D341Med (cell line): ENCODE measurements around the gene TSC1.
"Not testable (repeated sequence)": the region's sequence is repeated elsewhere in the genome, so short reads cannot be mapped to it uniquely, and the experiment has no call there.

Experiments
- DNase-seq: peaks from one replicate; pipeline ENCODE4 v3.0.0; 2012; ENCODE audit warnings: low spot score

Gene TSC1

GRCh38 chr9:132944294-132945185 lies at the start of gene TSC1:
Gene TSC1, minus strand, starts transcription at chr9:132944616. Its CDS starts 15,744 bp downstream, at chr9:132928872.
- DNase-seq: peak; percentile 98

GRCh38 chr9:132993511-132993939 lies 49.1 kb upstream of the TSC1 start:
- DNase-seq: peak; percentile 11

- no peak for DNase-seq
Measured at GRCh38 chr9:132991351-132992300, 47.2 kb upstream of the TSC1 start.

- DNase-seq: no peak
Measured at GRCh38 chr9:132990781-132991180, 46.4 kb upstream of the TSC1 start.

- not testable (repeated sequence) for DNase-seq
Measured at GRCh38 chr9:132989998-132990557, 45.7 kb upstream of the TSC1 start.

GRCh38 chr9:132989414-132989996 lies 45.1 kb upstream of the TSC1 start:
- DNase-seq: no peak

- DNase-seq: no peak
Measured at GRCh38 chr9:132989014-132989310, 44.5 kb upstream of the TSC1 start.

GRCh38 chr9:132988244-132989013 lies 44.0 kb upstream of the TSC1 start:
- no peak for DNase-seq

GRCh38 chr9:132986640-132987620 lies 42.5 kb upstream of the TSC1 start:
- DNase-seq: no peak

- no peak for DNase-seq
Measured at GRCh38 chr9:132986114-132986513, 41.7 kb upstream of the TSC1 start.

GRCh38 chr9:132985489-132985888 lies 41.1 kb upstream of the TSC1 start:
- DNase-seq: no peak

- no peak for DNase-seq
Measured at GRCh38 chr9:132985071-132985350, 40.6 kb upstream of the TSC1 start.

- no peak for DNase-seq
Measured at GRCh38 chr9:132984202-132985070, 40.0 kb upstream of the TSC1 start.

GRCh38 chr9:132983491-132984201 lies 39.2 kb upstream of the TSC1 start:
- DNase-seq: no peak

- no peak for DNase-seq
Measured at GRCh38 chr9:132982458-132982857, 38.0 kb upstream of the TSC1 start.

- DNase-seq: no peak
Measured at GRCh38 chr9:132980157-132980556, 35.7 kb upstream of the TSC1 start.

GRCh38 chr9:132978451-132979131 lies 34.2 kb upstream of the TSC1 start, which contains the start of gene GFI1B:
Gene GFI1B, plus strand, starts transcription at chr9:132978694. Its CDS starts 7,985 bp downstream, at chr9:132986679.
- no peak for DNase-seq

- DNase-seq: no peak
Measured at GRCh38 chr9:132978112-132978450, 33.7 kb upstream of the TSC1 start.
